Retina (tissue), 1 donor: ENCODE measurements around the gene EP400.
"Not testable (repeated sequence)": the region's sequence is repeated elsewhere in the genome, so short reads cannot be mapped to it uniquely, and the experiment has no call there.

Source experiments
- DNase-seq: peaks from one replicate; pipeline ENCODE4 v3.0.0-alpha.2; 2016

The EP400 gene

GRCh38 chr12:132024758-132025157 is 75.0 kb downstream of the EP400 start:
- DNase-seq: no peak

GRCh38 chr12:132025526-132025925 is 75.8 kb downstream of the EP400 start:
- DNase-seq: no peak

GRCh38 chr12:132026061-132026795 is 76.5 kb downstream of the EP400 start:
- DNase-seq: no peak

- no peak for DNase-seq
These were observed 77.2 kb downstream of the EP400 start for GRCh38 chr12:132026796-132027500.

GRCh38 chr12:132027636-132028035 is 77.9 kb downstream of the EP400 start:
- DNase-seq: no peak

GRCh38 chr12:132028111-132028510 is 78.4 kb downstream of the EP400 start:
- DNase-seq: no peak

GRCh38 chr12:132029503-132030300 is 80.0 kb downstream of the EP400 start:
- no peak for DNase-seq

- DNase-seq: no peak
These were observed 80.8 kb downstream of the EP400 start for GRCh38 chr12:132030367-132031038.

- no peak for DNase-seq
These were observed 83.9 kb downstream of the EP400 start for GRCh38 chr12:132033627-132034026.

GRCh38 chr12:132036063-132036683 is 86.4 kb downstream of the EP400 start:
- no peak for DNase-seq

- no peak for DNase-seq
These were observed 91.3 kb downstream of the EP400 start for GRCh38 chr12:132040906-132041606.

GRCh38 chr12:132043216-132043615 is 93.5 kb downstream of the EP400 start:
- no peak for DNase-seq

- no peak for DNase-seq
These were observed 94.2 kb downstream of the EP400 start for GRCh38 chr12:132043770-132044467.

GRCh38 chr12:132044661-132045412 is 95.1 kb downstream of the EP400 start:
- DNase-seq: no peak

GRCh38 chr12:132045751-132046150 is 96.0 kb downstream of the EP400 start:
- DNase-seq: no peak

GRCh38 chr12:132046561-132046960 is 96.8 kb downstream of the EP400 start:
- DNase-seq: no peak

GRCh38 chr12:132047630-132048029 is 97.9 kb downstream of the EP400 start:
- not testable (repeated sequence) for DNase-seq

- no peak for DNase-seq
These were observed 99.7 kb downstream of the EP400 start for GRCh38 chr12:132049442-132049841.

- DNase-seq: no peak
These were observed 100.1 kb downstream of the EP400 start for GRCh38 chr12:132049876-132050275.

GRCh38 chr12:132051718-132052117 is 102.0 kb downstream of the EP400 start:
- not testable (repeated sequence) for DNase-seq
